HFFc6 (cell line): ENCODE data around the gene GSTP1. TPM values are rescaled to one million over a fixed set of nuclear protein-coding genes. Genes with fewer than 3 reads are reported as not detected.
"Not testable (repeated sequence)": the region's sequence is repeated elsewhere in the genome, so short reads cannot be mapped to it uniquely, and the experiment has no call there.

Experiments
- DNase-seq: peaks from one replicate; pipeline ENCODE4 v3.0.0-alpha.2; 2018
- H3K27ac Mint-ChIP-seq: 2 replicates; pipeline ENCODE4 v1.8.0; 2020; ENCODE audit warnings: mild to moderate bottlenecking, mixed read lengths
- H3K27me3 Mint-ChIP-seq: 2 replicates; pipeline ENCODE4 v1.8.0; 2021; ENCODE audit warnings: mild to moderate bottlenecking, moderate library complexity, mixed read lengths; ENCODE audit not compliant: insufficient read depth
- H3K36me3 Mint-ChIP-seq: 2 replicates; pipeline ENCODE4 v1.8.0; 2021; ENCODE audit warnings: low read depth, mixed read lengths
- H3K4me1 Mint-ChIP-seq: 2 replicates; pipeline ENCODE4 v1.8.0; 2020; ENCODE audit warnings: low read depth, mixed read lengths
- H3K4me3 Mint-ChIP-seq: 2 replicates; pipeline ENCODE4 v1.8.0; 2020; ENCODE audit warnings: mild to moderate bottlenecking, moderate library complexity, mixed read lengths
- H3K9me3 Mint-ChIP-seq: 2 replicates; pipeline ENCODE4 v1.8.0; 2020; ENCODE audit warnings: mild to moderate bottlenecking, mixed read lengths
- total RNA-seq, 6 experiments: library from RNA; stranded (reverse); fragmentation: NEBNext Ultra II Directional; extraction: Animal tissue kit (Norgen Biotek cat#: 25700); gene quantifications; 2 replicates in 1 of 6; 3 replicates in 5 of 6; pipeline ENCODE4 v1.2.3, GENCODE V29; 2021
- TF ChIP-seq, protein P1 (sequence below): fragments of 200-600 bp; sonication (generic); IDR thresholded peaks from 2 replicates; pipeline ENCODE4 v1.5.0; 2021; ENCODE audit warnings: antibody characterized with exemption, mild to moderate bottlenecking

Gene GSTP1
- total RNA-seq, 6 experiments from 2014 or later = 497 to 569 (median 512) TPM

DNA sequence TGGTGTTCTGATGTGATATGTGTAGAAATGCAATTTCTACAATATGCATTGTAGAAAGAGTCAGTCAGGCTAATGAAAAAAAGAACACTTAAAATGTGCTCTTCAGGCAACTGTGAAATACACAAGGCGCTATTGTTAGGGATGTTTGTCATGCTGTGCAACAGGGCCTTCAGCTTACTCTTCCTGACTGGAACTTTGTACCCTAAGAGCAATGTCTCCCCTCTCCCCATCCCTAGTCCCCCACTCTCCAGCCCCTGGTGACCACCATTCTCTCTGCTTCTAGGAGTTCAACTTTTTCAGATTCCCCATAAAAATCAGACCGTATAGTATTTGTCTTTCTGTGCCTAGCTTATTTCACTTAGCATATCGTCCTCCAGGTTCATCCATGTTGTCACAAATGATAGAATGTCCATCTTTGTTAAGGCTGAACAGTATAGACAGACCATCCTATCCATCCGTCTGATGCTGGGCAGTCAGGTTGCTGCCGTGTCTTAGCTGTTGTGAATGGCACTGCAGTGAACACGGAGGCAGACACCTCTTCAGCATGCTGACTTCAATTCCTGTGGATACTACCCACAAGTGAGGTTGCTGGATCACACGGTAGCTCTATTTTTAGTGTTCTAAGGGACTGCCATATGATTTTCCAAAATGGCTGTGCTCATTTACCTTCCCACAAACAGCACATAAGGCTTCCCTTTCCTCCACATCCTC lies 33.8 kb downstream of the GSTP1 start:
- no peak overlapping the region for H3K4me3 Mint-ChIP-seq
- no peak overlapping the region for H3K27ac Mint-ChIP-seq
- peaks cover 29% of the 10 kb centered on the region for H3K27me3 Mint-ChIP-seq
- no peak for DNase-seq
- H3K9me3 Mint-ChIP-seq = no peaks in the 10 kb centered on the region; the same call in 1 of the 2 replicates
- peaks cover 4% of the 10 kb centered on the region; the same call in 1 of the 2 replicates for H3K36me3 Mint-ChIP-seq
- TF ChIP-seq, protein P1, sequence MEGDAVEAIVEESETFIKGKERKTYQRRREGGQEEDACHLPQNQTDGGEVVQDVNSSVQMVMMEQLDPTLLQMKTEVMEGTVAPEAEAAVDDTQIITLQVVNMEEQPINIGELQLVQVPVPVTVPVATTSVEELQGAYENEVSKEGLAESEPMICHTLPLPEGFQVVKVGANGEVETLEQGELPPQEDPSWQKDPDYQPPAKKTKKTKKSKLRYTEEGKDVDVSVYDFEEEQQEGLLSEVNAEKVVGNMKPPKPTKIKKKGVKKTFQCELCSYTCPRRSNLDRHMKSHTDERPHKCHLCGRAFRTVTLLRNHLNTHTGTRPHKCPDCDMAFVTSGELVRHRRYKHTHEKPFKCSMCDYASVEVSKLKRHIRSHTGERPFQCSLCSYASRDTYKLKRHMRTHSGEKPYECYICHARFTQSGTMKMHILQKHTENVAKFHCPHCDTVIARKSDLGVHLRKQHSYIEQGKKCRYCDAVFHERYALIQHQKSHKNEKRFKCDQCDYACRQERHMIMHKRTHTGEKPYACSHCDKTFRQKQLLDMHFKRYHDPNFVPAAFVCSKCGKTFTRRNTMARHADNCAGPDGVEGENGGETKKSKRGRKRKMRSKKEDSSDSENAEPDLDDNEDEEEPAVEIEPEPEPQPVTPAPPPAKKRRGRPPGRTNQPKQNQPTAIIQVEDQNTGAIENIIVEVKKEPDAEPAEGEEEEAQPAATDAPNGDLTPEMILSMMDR = no peak
- no peaks in the 10 kb centered on the region for H3K4me1 Mint-ChIP-seq

GRCh38 chr11:67618901-67619659 lies 35.5 kb downstream of the GSTP1 start:
- not testable (repeated sequence) for H3K27ac Mint-ChIP-seq, H3K4me1 Mint-ChIP-seq, H3K36me3 Mint-ChIP-seq, H3K4me3 Mint-ChIP-seq, H3K9me3 Mint-ChIP-seq, DNase-seq
- H3K27me3 Mint-ChIP-seq = peaks cover 36% of the 10 kb centered on the region

GRCh38 chr11:67619683-67620618 lies 36.3 kb downstream of the GSTP1 start:
- not testable (repeated sequence) for DNase-seq, H3K36me3 Mint-ChIP-seq, H3K27ac Mint-ChIP-seq, H3K9me3 Mint-ChIP-seq, H3K4me1 Mint-ChIP-seq, H3K4me3 Mint-ChIP-seq
- peaks cover 36% of the 10 kb centered on the region for H3K27me3 Mint-ChIP-seq

GRCh38 chr11:67620621-67621020 lies 37.0 kb downstream of the GSTP1 start:
- H3K4me3 Mint-ChIP-seq, H3K36me3 Mint-ChIP-seq, H3K4me1 Mint-ChIP-seq, DNase-seq, H3K27ac Mint-ChIP-seq, H3K9me3 Mint-ChIP-seq: not testable (repeated sequence)
- peaks cover 36% of the 10 kb centered on the region for H3K27me3 Mint-ChIP-seq

- not testable (repeated sequence) for H3K36me3 Mint-ChIP-seq, H3K4me3 Mint-ChIP-seq, DNase-seq, H3K9me3 Mint-ChIP-seq, H3K4me1 Mint-ChIP-seq, H3K27ac Mint-ChIP-seq
- H3K27me3 Mint-ChIP-seq = peaks cover 30% of the 10 kb centered on the region
These were observed 38.3 kb downstream of the GSTP1 start for GRCh38 chr11:67621928-67622327.

GRCh38 chr11:67622905-67623304 lies 39.3 kb downstream of the GSTP1 start:
- H3K27ac Mint-ChIP-seq = not testable (repeated sequence)

GRCh38 chr11:67623795-67624194 lies 40.2 kb downstream of the GSTP1 start:
- not testable (repeated sequence) for H3K27ac Mint-ChIP-seq, H3K9me3 Mint-ChIP-seq, H3K36me3 Mint-ChIP-seq, H3K4me1 Mint-ChIP-seq, DNase-seq, H3K4me3 Mint-ChIP-seq
- H3K27me3 Mint-ChIP-seq = peaks cover 23% of the 10 kb centered on the region

More at GRCh38 chr11:67622905-67623304, 39.3 kb downstream of the GSTP1 start:
- not testable (repeated sequence) for H3K4me1 Mint-ChIP-seq, H3K4me3 Mint-ChIP-seq, H3K9me3 Mint-ChIP-seq, H3K36me3 Mint-ChIP-seq, DNase-seq
- H3K27me3 Mint-ChIP-seq = peaks cover 23% of the 10 kb centered on the region

DNA sequence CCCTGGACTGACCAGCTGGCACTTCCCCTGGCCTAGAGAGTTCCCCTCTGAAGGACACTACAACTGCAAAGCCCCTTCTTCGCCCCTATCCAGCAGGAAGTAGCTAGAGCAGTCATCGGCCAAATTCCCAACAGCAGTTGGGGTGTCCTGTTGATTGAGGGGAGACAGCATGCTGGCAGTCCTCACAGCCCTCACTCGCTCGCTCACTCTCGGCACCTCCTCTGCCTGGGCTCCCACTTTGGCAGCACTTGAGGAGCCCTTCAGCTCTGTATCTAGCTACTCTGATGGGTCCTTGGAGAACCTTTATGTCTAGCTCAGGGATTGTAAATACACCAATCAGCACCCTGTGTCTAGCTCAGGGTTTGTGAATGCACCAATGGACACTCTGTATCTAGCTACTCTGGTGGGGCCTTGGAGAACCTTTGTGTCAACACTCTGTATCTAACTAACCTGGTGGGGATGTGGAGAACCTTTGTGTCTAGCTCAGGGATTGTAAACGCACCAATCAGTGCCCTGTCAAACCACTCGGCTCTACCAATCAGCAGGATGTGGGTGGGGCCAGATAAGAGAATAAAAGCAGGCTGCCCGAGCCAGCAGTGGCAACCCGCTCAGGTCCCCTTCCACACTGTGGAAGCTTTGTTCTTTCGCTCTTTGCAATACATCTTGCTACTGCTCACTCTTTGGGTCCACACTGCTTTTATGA lies 42.7 kb downstream of the GSTP1 start:
- H3K9me3 Mint-ChIP-seq, H3K36me3 Mint-ChIP-seq, H3K4me1 Mint-ChIP-seq, DNase-seq, H3K4me3 Mint-ChIP-seq, H3K27ac Mint-ChIP-seq: not testable (repeated sequence)
- H3K27me3 Mint-ChIP-seq = peaks cover 16% of the 10 kb centered on the region
